ENCODE measurements around the gene EFNA2.
A peak's percentile ranks its signal among the peaks of the same experiment; 100 is the strongest.
"Not testable (repeated sequence)": the region's sequence is repeated elsewhere in the genome, so short reads cannot be mapped to it uniquely, and the experiment has no call there.

Gene EFNA2

GRCh38 chr19:1317274-1318003, 31.8 kb downstream of the EFNA2 start:
- Histone ChIP-seq H3K4me3 (no peak overlapping the region), H4K20me1 (peaks cover 0 to 51% (median 13%) of the 10 kb centered on the region in 11 experiments; a peak in 14 of 22 replicates), H3K36me3 (no peaks in the 10 kb centered on the region), H3K4me1 (peaks cover 19 to 63% (median 49%) of the 10 kb centered on the region in 10 experiments), H3K9ac (no peak overlapping the region), H3K27ac (no peak overlapping the region), H3K27me3 (peaks cover 55 to 98% (median 75%) of the 10 kb centered on the region in 11 experiments), H3K9me3 (replicated peaks in 1 of 11) (no peaks in the 10 kb centered on the region), H3K4me2 (no peak overlapping the region)
- no peak for TF ChIP-seq Cebpa-rat (IDR thresholded peaks at IDR 0.05)

GRCh38 chr19:1318678-1319471, 33.2 kb downstream of the EFNA2 start:
- Histone ChIP-seq H3K27ac (no peak overlapping the region), H4K20me1 (peaks cover 0 to 40% (median 10%) of the 10 kb centered on the region in 11 experiments; a peak in 13 of 22 replicates), H3K4me3 (no peak overlapping the region), H3K9ac (no peak overlapping the region), H3K4me2 (peak overlapping the region in 10 of 11 experiments; percentile 11 to 71 (median 60); a peak in 18 of 22 replicates), H3K36me3 (no peaks in the 10 kb centered on the region), H3K27me3 (peaks cover 61 to 97% (median 80%) of the 10 kb centered on the region in 11 experiments), H3K4me1 (peaks cover 9 to 56% (median 42%) of the 10 kb centered on the region in 10 experiments; a peak in 18 of 20 replicates), H3K9me3 (replicated peaks in 1 of 11) (no peaks in the 10 kb centered on the region)
- no peak for TF ChIP-seq Cebpa-rat (IDR thresholded peaks at IDR 0.05)

DNA sequence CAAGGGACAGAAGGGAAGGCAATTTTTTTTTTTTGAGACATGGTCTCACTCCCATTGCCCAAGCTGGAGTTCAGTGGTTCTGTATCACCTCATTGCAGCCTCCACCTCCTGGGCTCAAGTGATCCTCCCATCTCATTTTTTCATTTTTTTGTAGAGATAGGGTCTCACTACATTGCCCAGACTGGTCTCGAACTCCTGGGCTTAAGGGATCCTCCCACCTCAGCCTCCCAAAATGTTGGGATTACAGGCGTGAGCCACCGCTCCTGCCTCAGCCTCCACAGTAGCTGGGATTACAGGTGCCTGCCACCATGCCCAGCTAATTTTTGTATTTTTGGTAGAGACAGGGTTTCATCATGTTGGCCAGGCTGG, 34.6 kb downstream of the EFNA2 start:
- peaks cover 14 to 52% (median 40%) of the 10 kb centered on the region in 10 experiments; a peak in 18 of 20 replicates for H3K4me1 ChIP-seq
- not testable (repeated sequence) for H3K9me3 ChIP-seq (replicated peaks in 1 of 11); H3K4me2 ChIP-seq; H3K36me3 ChIP-seq; H3K9ac ChIP-seq; H3K4me3 ChIP-seq; H3K27ac ChIP-seq
- peaks cover 75 to 97% (median 89%) of the 10 kb centered on the region in 11 experiments for H3K27me3 ChIP-seq
- peaks cover 0 to 27% (median 5%) of the 10 kb centered on the region in 11 experiments; a peak in 9 of 22 replicates for H4K20me1 ChIP-seq

GRCh38 chr19:1321539-1321938, 35.9 kb downstream of the EFNA2 start:
- Histone ChIP-seq H3K4me3 (no peak overlapping the region), H3K9me3 (replicated peaks in 1 of 11) (no peaks in the 10 kb centered on the region), H3K27me3 (peaks cover 78 to 97% (median 90%) of the 10 kb centered on the region in 11 experiments), H3K36me3 (no peaks in the 10 kb centered on the region), H3K27ac (no peak overlapping the region), H3K4me1 (peaks cover 10 to 46% (median 33%) of the 10 kb centered on the region in 10 experiments; a peak in 18 of 20 replicates), H3K9ac (no peak overlapping the region), H4K20me1 (peaks cover 0 to 17% (median 0%) of the 10 kb centered on the region in 11 experiments; a peak in 5 of 22 replicates), H3K4me2 (peak overlapping the region in 4 of 11 experiments; percentile 6 to 18 (median 15); a peak in 2 of 22 replicates)
- no peak for TF ChIP-seq Cebpa-rat (IDR thresholded peaks at IDR 0.05)

DNA sequence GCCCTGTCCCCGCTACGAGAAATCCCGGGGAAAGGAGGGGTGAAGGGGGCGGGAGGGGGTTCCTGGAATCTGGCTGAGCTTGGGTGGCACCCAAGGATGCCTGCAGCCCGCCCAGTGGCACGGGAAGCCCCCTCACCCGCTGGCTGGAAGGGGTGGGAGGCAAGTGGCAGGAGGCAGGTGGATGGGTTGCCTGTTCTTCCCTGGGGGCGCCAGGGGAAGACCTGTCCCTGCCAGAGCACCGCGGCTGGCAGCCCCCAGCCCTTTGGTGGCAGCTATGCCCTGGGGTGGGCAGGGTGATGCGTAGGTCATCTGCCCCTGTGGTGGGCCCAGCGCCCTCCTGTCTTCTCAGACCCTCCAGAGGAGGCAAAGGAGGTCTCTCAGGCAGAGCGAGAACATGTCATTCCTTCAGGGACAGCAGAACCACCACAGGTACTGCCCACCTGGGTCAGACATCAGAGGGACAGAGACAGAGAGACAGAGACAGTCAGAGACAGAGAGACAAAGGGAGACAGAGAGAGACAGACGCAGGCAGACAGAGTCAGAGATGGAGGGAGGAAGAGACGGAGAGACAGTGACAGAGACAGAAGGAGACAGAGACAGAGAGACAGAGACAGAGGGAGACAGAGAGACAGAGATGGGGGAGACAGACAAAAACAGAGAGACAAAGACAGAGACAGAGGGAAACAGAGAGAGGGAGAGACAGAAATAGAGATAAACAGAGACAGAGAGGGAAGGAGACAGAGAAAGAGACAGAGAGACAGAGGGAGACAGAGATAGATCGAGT, 36.7 kb downstream of the EFNA2 start:
- Histone ChIP-seq H3K27me3 (peaks cover 70 to 95% (median 84%) of the 10 kb centered on the region in 11 experiments), H3K4me1 (peaks cover 16 to 52% (median 39%) of the 10 kb centered on the region in 10 experiments; a peak in 18 of 20 replicates), H3K9me3 (replicated peaks in 1 of 11) (no peaks in the 10 kb centered on the region), H3K9ac (0 out of 22 replicates have a peak overlapping the region, but pooled peaks of 1 of the 11 experiments have one; percentile 41), H4K20me1 (peaks cover 0 to 9% (median 0%) of the 10 kb centered on the region in 11 experiments; a peak in 4 of 22 replicates), H3K27ac (no peak overlapping the region), H3K4me3 (no peak overlapping the region), H3K4me2 (peak overlapping the region in 2 of 11 experiments; percentile 32 to 40; a peak in 5 of 22 replicates), H3K36me3 (no peaks in the 10 kb centered on the region)
- no peak for TF ChIP-seq Cebpa-rat (IDR thresholded peaks at IDR 0.05)

DNA sequence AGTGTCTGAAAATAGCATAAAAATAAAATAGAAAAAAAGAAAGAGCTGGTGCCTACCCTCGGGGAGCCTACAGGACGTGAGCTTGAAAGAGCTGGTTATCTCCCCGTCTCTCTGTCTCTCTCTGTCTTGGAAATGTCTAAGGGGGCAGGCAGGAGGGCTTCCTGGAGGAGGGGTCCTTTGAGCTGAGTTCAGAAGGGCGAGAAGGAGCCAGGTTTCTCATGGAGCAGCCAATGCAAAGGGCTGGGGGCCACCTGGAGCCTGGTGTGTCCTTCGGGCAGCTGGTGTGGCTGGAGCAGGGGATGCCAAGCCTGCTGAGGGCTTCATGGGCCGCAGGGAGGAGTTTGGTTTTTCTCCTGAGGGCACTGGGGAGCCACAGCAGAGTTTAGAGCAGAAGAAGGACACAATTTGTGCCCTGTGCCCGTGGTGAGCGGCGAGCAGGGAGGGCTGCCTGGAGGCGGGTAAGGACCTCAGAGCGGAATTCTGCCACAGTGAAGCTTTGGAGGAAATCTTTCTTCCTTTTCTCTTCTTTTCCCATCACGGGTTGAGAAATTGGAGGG, 38.7 kb downstream of the EFNA2 start:
- Histone ChIP-seq H3K9ac (peak overlapping the region in 4 of 11 experiments; percentile 4 to 55 (median 18); a peak in 4 of 22 replicates), H3K4me1 (peaks cover 13 to 54% (median 41%) of the 10 kb centered on the region in 10 experiments; a peak in 18 of 20 replicates), H3K9me3 (replicated peaks in 1 of 11) (no peaks in the 10 kb centered on the region), H3K27ac (no peak overlapping the region), H4K20me1 (no peaks in the 10 kb centered on the region), H3K36me3 (no peaks in the 10 kb centered on the region), H3K27me3 (peaks cover 51 to 77% (median 64%) of the 10 kb centered on the region in 11 experiments), H3K4me2 (peak overlapping the region; percentile 37 to 80 (median 66)), H3K4me3 (peak overlapping the region in 5 of 10 experiments; percentile 18 to 58 (median 33); a peak in 6 of 20 replicates)
- no peak for TF ChIP-seq Cebpa-rat (IDR thresholded peaks at IDR 0.05)

GRCh38 chr19:1324806-1325567, 39.3 kb downstream of the EFNA2 start:
- Histone ChIP-seq H3K27me3 (peaks cover 44 to 70% (median 58%) of the 10 kb centered on the region in 11 experiments), H3K9ac (peak overlapping the region in 6 of 11 experiments; percentile 4 to 55 (median 20); a peak in 7 of 22 replicates), H3K9me3 (replicated peaks in 1 of 11) (no peaks in the 10 kb centered on the region), H3K4me3 (peak overlapping the region in 8 of 10 experiments; percentile 3 to 58 (median 25); a peak in 11 of 20 replicates), H3K27ac (no peak overlapping the region), H3K4me1 (peaks cover 13 to 54% (median 40%) of the 10 kb centered on the region in 10 experiments; a peak in 18 of 20 replicates), H3K36me3 (no peaks in the 10 kb centered on the region), H3K4me2 (peak overlapping the region; percentile 37 to 80 (median 66)), H4K20me1 (no peaks in the 10 kb centered on the region)
- no peak for TF ChIP-seq Cebpa-rat (IDR thresholded peaks at IDR 0.05)
